HepG2 (cell line): ENCODE results near the gene LRPPRC.

Source experiments
- ATF7 ChIP-seq, 2 experiments: fragments of 450-650 bp in 1 of 2; sonication (generic) in 1 of 2; formaldehyde crosslinking in 1 of 2; IDR thresholded peaks; 2 replicates each; pipeline versions ENCODE4 v1.4.0 to v1.6.1; 2016 to 2020; ENCODE audit warnings: antibody characterized with exemption in 1 of 2, mild to moderate bottlenecking in 1 of 2, missing genetic modification reagents in 1 of 2
- CTCF ChIP-seq: sonication (generic); formaldehyde crosslinking; IDR thresholded peaks from 2 replicates; pipeline ENCODE4 v1.5.0; 2020; ENCODE audit warnings: mild to moderate bottlenecking, missing genetic modification reagents, moderate library complexity
- FIP1L1 ChIP-seq: fragments of 200-400 bp; formaldehyde crosslinking; IDR thresholded peaks from 2 replicates; pipeline ENCODE4 v1.6.1; 2018; ENCODE audit warnings: low read depth, mild to moderate bottlenecking, low read length, moderate library complexity, borderline replicate concordance; ENCODE audit not compliant: insufficient read depth
- MTA1 ChIP-seq: sonication (generic); formaldehyde crosslinking; IDR thresholded peaks from 2 replicates; pipeline ENCODE4 v1.4.0; 2020; ENCODE audit warnings: missing genetic modification reagents, mild to moderate bottlenecking, borderline replicate concordance
- RAD21 ChIP-seq: fragments of 450-650 bp; formaldehyde crosslinking; IDR thresholded peaks from 2 replicates; pipeline ENCODE4 v1.5.0; 2020; ENCODE audit warnings: mild to moderate bottlenecking
- SMAD1 ChIP-seq: sonication (generic); formaldehyde crosslinking; IDR thresholded peaks from 2 replicates; pipeline ENCODE4 v1.4.0; 2020; ENCODE audit warnings: missing genetic modification reagents, low read depth, mild to moderate bottlenecking, borderline replicate concordance
- THAP7 ChIP-seq: sonication (generic); formaldehyde crosslinking; IDR thresholded peaks from 2 replicates; pipeline ENCODE4 v1.8.1; 2023; ENCODE audit warnings: mild to moderate bottlenecking, missing genetic modification reagents
- YY1 ChIP-seq: IDR thresholded peaks from 2 replicates; pipeline ENCODE4 v1.6.1; 2011; ENCODE audit warnings: low read length, low read depth, moderate library complexity, mild to moderate bottlenecking; ENCODE audit not compliant: insufficient read depth, insufficient replicate concordance
- ZBTB7A ChIP-seq: sonication (generic); formaldehyde crosslinking; IDR thresholded peaks from 2 replicates; pipeline ENCODE4 v1.8.0; 2022; ENCODE audit warnings: mild to moderate bottlenecking, missing genetic modification reagents
- ZFX ChIP-seq: sonication (generic); formaldehyde crosslinking; IDR thresholded peaks from 2 replicates; pipeline ENCODE4 v1.4.0; 2020; ENCODE audit warnings: mild to moderate bottlenecking, low read depth, missing genetic modification reagents, moderate library complexity
- ZNF232 ChIP-seq: sonication (generic); formaldehyde crosslinking; IDR thresholded peaks from 2 replicates; pipeline ENCODE4 v1.4.0; 2020; ENCODE audit warnings: missing genetic modification reagents, borderline replicate concordance
- ZNF83 ChIP-seq: sonication (generic); formaldehyde crosslinking; IDR thresholded peaks from 2 replicates; pipeline ENCODE4 v1.4.0; 2020; ENCODE audit warnings: missing genetic modification reagents, mild to moderate bottlenecking, borderline replicate concordance
- ZZZ3 ChIP-seq: sonication (generic); formaldehyde crosslinking; IDR thresholded peaks from 2 replicates; pipeline ENCODE4 v1.4.0; 2020; ENCODE audit warnings: missing genetic modification reagents, mild to moderate bottlenecking, borderline replicate concordance

GRCh38 chr2:44045061-44045460 lies 49.3 kb upstream of the LRPPRC start:
- TF ChIP-seq ZZZ3 (CRISPR knock-in tag) = no peak
- no peak for TF ChIP-seq RAD21
- no peak for TF ChIP-seq CTCF
- TF ChIP-seq ZNF232 = no peak
- TF ChIP-seq FIP1L1 = no peak
- TF ChIP-seq ZBTB7A (CRISPR knock-in tag) = no peak
- TF ChIP-seq SMAD1 = no peak
- TF ChIP-seq ZFX (CRISPR knock-in tag) = no peak
- no peak for TF ChIP-seq YY1
- TF ChIP-seq ATF7 (IDR thresholded peaks at IDR 0.05) = no peak
- no peak for TF ChIP-seq ATF7 (CRISPR knock-in tag; IDR thresholded peaks at IDR 0.05)
- no peak for TF ChIP-seq THAP7
- no peak for TF ChIP-seq ZNF83 (CRISPR knock-in tag)
- TF ChIP-seq MTA1 (CRISPR knock-in tag) = no peak
